ELR (cell line): ENCODE measurements around the gene HPX.
"Not testable (repeated sequence)": the region's sequence is repeated elsewhere in the genome, so short reads cannot be mapped to it uniquely, and the experiment has no call there.

Source experiments
- DNase-seq: peaks from one replicate; pipeline ENCODE4 v3.0.0-alpha.2; 2015; ENCODE audit warnings: low read depth

The HPX gene

GRCh38 chr11:6414874-6415328, 25.9 kb downstream of the HPX start:
- peak; percentile 17 for DNase-seq

- DNase-seq, result no peak
Observed at GRCh38 chr11:6413791-6414201, 27.0 kb downstream of the HPX start.

- DNase-seq, result no peak
Observed at GRCh38 chr11:6411594-6412031, 29.2 kb downstream of the HPX start.

- no peak for DNase-seq
Observed at GRCh38 chr11:6410695-6411430, 29.9 kb downstream of the HPX start.

GRCh38 chr11:6406370-6406769, 34.4 kb downstream of the HPX start:
- no peak for DNase-seq

GRCh38 chr11:6405846-6406245, 34.9 kb downstream of the HPX start:
- DNase-seq, result no peak

- no peak for DNase-seq
Observed at GRCh38 chr11:6405052-6405667, 35.6 kb downstream of the HPX start.

- peak; percentile 56 for DNase-seq
Observed at GRCh38 chr11:6404342-6405051, 36.3 kb downstream of the HPX start.

- DNase-seq, result no peak
Observed at GRCh38 chr11:6403539-6403938, 37.2 kb downstream of the HPX start.

GRCh38 chr11:6402561-6402981, 38.2 kb downstream of the HPX start:
- peak; percentile 46 for DNase-seq

GRCh38 chr11:6402061-6402470, 38.7 kb downstream of the HPX start:
- DNase-seq, result no peak

- no peak for DNase-seq
Observed at GRCh38 chr11:6401464-6401863, 39.3 kb downstream of the HPX start.

GRCh38 chr11:6400431-6401345, 40.1 kb downstream of the HPX start:
- no peak for DNase-seq

GRCh38 chr11:6397636-6398035, 43.2 kb downstream of the HPX start:
- DNase-seq, result peak; percentile 17

- no peak for DNase-seq
Observed at GRCh38 chr11:6397156-6397555, 43.6 kb downstream of the HPX start.

- DNase-seq, result no peak
Observed at GRCh38 chr11:6395470-6396060, 45.2 kb downstream of the HPX start.

GRCh38 chr11:6393989-6394670, 46.7 kb downstream of the HPX start:
- no peak for DNase-seq

GRCh38 chr11:6392251-6392650, 48.5 kb downstream of the HPX start:
- DNase-seq, result not testable (repeated sequence)

GRCh38 chr11:6391537-6392134, 49.2 kb downstream of the HPX start:
- DNase-seq, result no peak

- DNase-seq, result no peak
Observed at GRCh38 chr11:6390718-6391469, 49.9 kb downstream of the HPX start.
